Lower lobe of right lung (tissue), 2 donors: ENCODE measurements around the gene KIF6. TPM values are rescaled to one million over a fixed set of nuclear protein-coding genes. Genes with fewer than 3 reads are reported as not detected.

Experiments used
- ATAC-seq, 2 donors: fragments of 200-7000 bp; cut with Tn5 transposase; one replicate each; pipeline ENCODE4 v1.9.1; 2020 to 2022; ENCODE audit warnings: mild to moderate bottlenecking in 2 of 2, moderate library complexity in 2 of 2
- DNase-seq: peaks from one replicate; pipeline ENCODE4 v3.0.0-alpha.2; 2020
- H3K27ac ChIP-seq: fragments of 200-600 bp; one replicate; pipeline ENCODE4 v1.8.0; 2022
- H3K27me3 ChIP-seq: fragments of 200-600 bp; one replicate; pipeline ENCODE4 v1.8.0; 2022; ENCODE audit warnings: low read depth
- H3K36me3 ChIP-seq: fragments of 200-600 bp; one replicate; pipeline ENCODE4 v1.8.0; 2022; ENCODE audit warnings: mild to moderate bottlenecking
- H3K4me1 ChIP-seq: fragments of 200-600 bp; one replicate; pipeline ENCODE4 v1.8.0; 2022
- H3K4me3 ChIP-seq: fragments of 200-600 bp; one replicate; pipeline ENCODE4 v1.8.0; 2022; ENCODE audit warnings: mild to moderate bottlenecking
- H3K9me3 ChIP-seq: fragments of 200-600 bp; one replicate; pipeline ENCODE4 v1.8.0; 2022
- CTCF ChIP-seq: fragments of 200-600 bp; IDR thresholded peaks from one replicate; pipeline ENCODE4 v1.8.0; 2022; ENCODE audit warnings: antibody characterized with exemption, mild to moderate bottlenecking
- intact Hi-C: fragments of 100-400 bp; cut with DNase I; formaldehyde crosslinking; loops from one replicate; pipeline ENCODE4 v1.11.0; 2022
- total RNA-seq: library from RNA; stranded (reverse); fragmentation: NEBNext Ultra II Directional; extraction: Animal tissue kit (Norgen Biotek cat#: 25700); gene quantifications from one replicate; pipeline ENCODE4 v1.2.1, GENCODE V29; 2021
- donor health status: DM: no; HTN: yes; CAD: no; lungs with severe emphysema.

Gene KIF6
- total RNA-seq, 1 donor from 2014 or later, result 2.5 TPM

- intact Hi-C loops, result no loop called here
- DNase-seq (no peak), ATAC-seq (no peak)
- no peak for TF ChIP-seq CTCF
- Histone ChIP-seq H3K9me3 (no peaks in the 10 kb centered on the region), H3K4me3 (no peak overlapping the region), H3K36me3 (no peaks in the 10 kb centered on the region), H3K27me3 (no peaks in the 10 kb centered on the region), H3K4me1 (no peaks in the 10 kb centered on the region), H3K27ac (no peak overlapping the region)
Observed at GRCh38 chr6:39654121-39654520, 71.1 kb downstream of the KIF6 start.

- no peak overlapping the region for H3K4me3 ChIP-seq
- H3K27ac ChIP-seq, result no peak overlapping the region
- ATAC-seq (no peak), DNase-seq (no peak)
- intact Hi-C loops, result no loop called here
- no peaks in the 10 kb centered on the region for H3K27me3 ChIP-seq
- no peaks in the 10 kb centered on the region for H3K9me3 ChIP-seq
- no peaks in the 10 kb centered on the region for H3K36me3 ChIP-seq
- no peaks in the 10 kb centered on the region for H3K4me1 ChIP-seq
- no peak for TF ChIP-seq CTCF
Observed at GRCh38 chr6:39653612-39654011, 71.6 kb downstream of the KIF6 start.

- H3K27ac ChIP-seq, result no peak overlapping the region
- H3K27me3 ChIP-seq, result no peaks in the 10 kb centered on the region
- DNase-seq, result no peak
- H3K4me1 ChIP-seq, result no peaks in the 10 kb centered on the region
- no peak for ATAC-seq
- no peak overlapping the region for H3K4me3 ChIP-seq
- H3K36me3 ChIP-seq, result no peaks in the 10 kb centered on the region
- no peaks in the 10 kb centered on the region for H3K9me3 ChIP-seq
- TF ChIP-seq CTCF, result no peak
- intact Hi-C loops, result no loop called here
Observed at GRCh38 chr6:39649996-39650395, 75.2 kb downstream of the KIF6 start.

GRCh38 chr6:39646751-39647420 lies 78.3 kb downstream of the KIF6 start:
- no peaks in the 10 kb centered on the region for H3K27me3 ChIP-seq
- no peak for TF ChIP-seq CTCF
- DNase-seq, result no peak

GRCh38 chr6:39642270-39642669 lies 82.9 kb downstream of the KIF6 start:
- TF ChIP-seq CTCF, result no peak
- DNase-seq (no peak), ATAC-seq (no peak)
- intact Hi-C loops, result no loop called here
- no peak overlapping the region for H3K4me3 ChIP-seq
- no peaks in the 10 kb centered on the region for H3K9me3 ChIP-seq
- no peak overlapping the region for H3K27ac ChIP-seq
- H3K27me3 ChIP-seq, result no peaks in the 10 kb centered on the region
- no peaks in the 10 kb centered on the region for H3K4me1 ChIP-seq
- H3K36me3 ChIP-seq, result no peaks in the 10 kb centered on the region

More at GRCh38 chr6:39646751-39647420, 78.3 kb downstream of the KIF6 start:
- no peaks in the 10 kb centered on the region for H3K36me3 ChIP-seq
- no peak overlapping the region for H3K27ac ChIP-seq
- no peak for ATAC-seq
- no peaks in the 10 kb centered on the region for H3K4me1 ChIP-seq
- H3K4me3 ChIP-seq, result no peak overlapping the region
- no peaks in the 10 kb centered on the region for H3K9me3 ChIP-seq
- intact Hi-C loops, result no loop called here
